Lower leg skin (tissue), 3 donors: Measurements from ENCODE around the gene TADA1.

ENCODE experiments used
- POLR2A ChIP-seq, 2 donors: fragments of 450-650 bp; IDR thresholded peaks; one replicate each; pipeline ENCODE4 v1.6.1; 2016 to 2017; ENCODE audit warnings: antibody characterized with exemption in 2 of 2, mild to moderate bottlenecking in 1 of 2, moderate library complexity in 1 of 2
- TF ChIP-seq, protein P1 (sequence below), 3 donors: fragments of 450-650 bp; IDR thresholded peaks; one replicate each; pipeline ENCODE4 v1.5.1; 2016; ENCODE audit warnings: antibody characterized with exemption in 3 of 3, mild to moderate bottlenecking in 3 of 3, moderate library complexity in 2 of 3

DNA sequence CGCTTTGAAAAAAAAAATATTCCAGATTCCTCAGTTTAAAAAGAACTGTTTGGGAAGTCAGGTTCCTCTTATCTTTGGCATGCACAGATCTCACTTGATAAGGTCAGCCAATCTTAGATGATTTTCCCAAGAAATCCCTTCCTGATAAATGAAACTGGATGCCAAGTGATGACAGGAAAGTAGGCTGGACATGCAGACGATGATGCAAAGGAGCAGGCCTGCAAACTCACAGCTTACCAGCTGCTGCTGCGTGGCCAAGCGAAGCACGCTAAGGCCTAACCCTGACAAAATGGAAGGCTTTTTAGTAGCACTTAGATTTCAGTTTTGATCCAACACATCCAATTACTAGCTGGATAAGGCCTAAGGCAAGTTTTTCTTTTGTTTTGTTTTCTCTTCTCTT is 10.1 kb downstream of the TADA1 start:
- no peak for TF ChIP-seq POLR2A (IDR thresholded peaks at IDR 0.05)
- TF ChIP-seq, protein P1, sequence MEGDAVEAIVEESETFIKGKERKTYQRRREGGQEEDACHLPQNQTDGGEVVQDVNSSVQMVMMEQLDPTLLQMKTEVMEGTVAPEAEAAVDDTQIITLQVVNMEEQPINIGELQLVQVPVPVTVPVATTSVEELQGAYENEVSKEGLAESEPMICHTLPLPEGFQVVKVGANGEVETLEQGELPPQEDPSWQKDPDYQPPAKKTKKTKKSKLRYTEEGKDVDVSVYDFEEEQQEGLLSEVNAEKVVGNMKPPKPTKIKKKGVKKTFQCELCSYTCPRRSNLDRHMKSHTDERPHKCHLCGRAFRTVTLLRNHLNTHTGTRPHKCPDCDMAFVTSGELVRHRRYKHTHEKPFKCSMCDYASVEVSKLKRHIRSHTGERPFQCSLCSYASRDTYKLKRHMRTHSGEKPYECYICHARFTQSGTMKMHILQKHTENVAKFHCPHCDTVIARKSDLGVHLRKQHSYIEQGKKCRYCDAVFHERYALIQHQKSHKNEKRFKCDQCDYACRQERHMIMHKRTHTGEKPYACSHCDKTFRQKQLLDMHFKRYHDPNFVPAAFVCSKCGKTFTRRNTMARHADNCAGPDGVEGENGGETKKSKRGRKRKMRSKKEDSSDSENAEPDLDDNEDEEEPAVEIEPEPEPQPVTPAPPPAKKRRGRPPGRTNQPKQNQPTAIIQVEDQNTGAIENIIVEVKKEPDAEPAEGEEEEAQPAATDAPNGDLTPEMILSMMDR (IDR thresholded peaks at IDR 0.05): no peak
